K562 treated with DMSO at 1 percent for 12 hours (cell line): ENCODE measurements around the gene STRIP1. TPM values are rescaled to one million over a fixed set of nuclear protein-coding genes. Genes with fewer than 3 reads are reported as not detected.

ENCODE experiments used
- total RNA-seq: library from RNA; unstranded; fragments of 300-600 nt; gene quantifications from 2 replicates; pipeline ENCODE4 v1.2.3, GENCODE V29; 2022; ENCODE audit not compliant: insufficient read depth

Gene STRIP1, protein sequence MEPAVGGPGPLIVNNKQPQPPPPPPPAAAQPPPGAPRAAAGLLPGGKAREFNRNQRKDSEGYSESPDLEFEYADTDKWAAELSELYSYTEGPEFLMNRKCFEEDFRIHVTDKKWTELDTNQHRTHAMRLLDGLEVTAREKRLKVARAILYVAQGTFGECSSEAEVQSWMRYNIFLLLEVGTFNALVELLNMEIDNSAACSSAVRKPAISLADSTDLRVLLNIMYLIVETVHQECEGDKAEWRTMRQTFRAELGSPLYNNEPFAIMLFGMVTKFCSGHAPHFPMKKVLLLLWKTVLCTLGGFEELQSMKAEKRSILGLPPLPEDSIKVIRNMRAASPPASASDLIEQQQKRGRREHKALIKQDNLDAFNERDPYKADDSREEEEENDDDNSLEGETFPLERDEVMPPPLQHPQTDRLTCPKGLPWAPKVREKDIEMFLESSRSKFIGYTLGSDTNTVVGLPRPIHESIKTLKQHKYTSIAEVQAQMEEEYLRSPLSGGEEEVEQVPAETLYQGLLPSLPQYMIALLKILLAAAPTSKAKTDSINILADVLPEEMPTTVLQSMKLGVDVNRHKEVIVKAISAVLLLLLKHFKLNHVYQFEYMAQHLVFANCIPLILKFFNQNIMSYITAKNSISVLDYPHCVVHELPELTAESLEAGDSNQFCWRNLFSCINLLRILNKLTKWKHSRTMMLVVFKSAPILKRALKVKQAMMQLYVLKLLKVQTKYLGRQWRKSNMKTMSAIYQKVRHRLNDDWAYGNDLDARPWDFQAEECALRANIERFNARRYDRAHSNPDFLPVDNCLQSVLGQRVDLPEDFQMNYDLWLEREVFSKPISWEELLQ
- total RNA-seq, result 13.5 and 37.4 TPM in 2 replicates

GRCh38 chr1:110034451-110035235 lies at the start of gene STRIP1:
Gene STRIP1 (plus strand): TSS chr1:110034624. CDS start chr1:110034638, 14 bp downstream.

DNA sequence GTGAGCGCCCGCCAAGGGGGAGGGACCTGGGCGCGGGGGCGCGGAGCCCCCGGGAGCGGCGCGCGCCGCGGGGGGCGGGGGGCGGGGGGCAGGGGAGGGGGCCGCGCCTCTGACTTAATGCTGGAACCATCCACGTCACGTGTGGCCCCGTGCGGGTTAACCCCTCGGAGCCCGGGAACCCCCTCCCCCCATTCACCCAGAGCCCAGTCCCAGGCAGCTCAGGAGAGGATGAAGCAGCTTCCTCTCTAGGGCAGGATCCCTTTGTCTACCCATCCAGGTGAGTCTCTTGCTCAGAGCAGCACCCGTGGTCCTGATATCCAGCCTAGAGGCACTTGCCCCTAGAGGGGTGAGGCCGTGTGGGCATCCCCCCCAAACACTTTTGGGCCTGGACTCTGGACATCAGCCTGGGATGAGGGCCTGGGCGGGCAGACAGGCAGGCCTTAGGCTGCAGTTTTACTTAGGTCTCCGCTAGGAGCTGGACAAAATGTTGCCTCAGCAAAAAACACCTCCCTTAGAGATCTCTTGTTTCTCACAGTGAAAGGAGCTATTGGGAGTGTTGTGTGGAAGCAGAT lies 36.3 kb downstream of the STRIP1 start, which contains the start of gene ALX3:
Gene ALX3, minus strand, starts transcription at position 2 of the 572 bp plus-strand sequence. CDS start 60 bp downstream, outside the sequence.

Other genes with a start within 250 kb of the STRIP1 start
- gene CSF1, start 123.8 kb upstream of the STRIP1 start, total RNA-seq, result 5.3 and 9.7 TPM in 2 replicates
- gene AHCYL1, start 49.9 kb upstream of the STRIP1 start, total RNA-seq, result 40.2 and 101 TPM in 2 replicates
- not detected in 2 replicates for gene ALX3, start 36.0 kb downstream of the STRIP1 start, total RNA-seq
- gene UBL4B, start 77.8 kb downstream of the STRIP1 start, total RNA-seq, result not detected in 2 replicates
- not detected in 2 replicates for gene SLC6A17, start 115.9 kb downstream of the STRIP1 start, total RNA-seq
- 0.50 and 2.3 TPM in 2 replicates for gene KCNC4, start 175.7 kb downstream of the STRIP1 start, total RNA-seq